NCI-H2227 (cell line): ENCODE results near the gene TIPARP.
"Not testable (repeated sequence)": the region's sequence is repeated elsewhere in the genome, so short reads cannot be mapped to it uniquely, and the experiment has no call there.

ENCODE experiments used
- DNase-seq: peaks from one replicate; lab custom pipeline; 2025; ENCODE audit not compliant: unreplicated experiment; lab: John Stamatoyannopoulos, UW

Gene TIPARP

DNA sequence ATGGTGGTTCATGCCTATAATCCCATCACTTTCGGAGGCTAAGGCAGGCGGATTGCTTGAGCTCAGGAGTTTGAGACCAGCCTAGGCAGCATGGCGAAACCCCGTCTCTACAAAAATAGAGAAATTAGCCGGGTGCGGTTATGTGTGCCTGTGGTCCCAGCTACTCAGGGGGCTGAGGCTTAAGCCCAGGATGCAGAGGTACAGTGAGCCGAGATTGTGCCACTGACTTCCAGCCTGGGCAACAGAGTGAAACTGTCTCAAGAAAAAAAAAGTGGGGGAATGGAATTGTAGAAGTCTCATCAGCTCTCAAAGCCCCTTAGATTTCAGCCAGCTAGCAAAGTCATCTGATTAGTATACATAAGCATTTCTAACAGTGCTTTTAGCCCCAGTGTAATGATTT is 33.2 kb downstream of the TIPARP start:
- DNase-seq, result no peak

DNA sequence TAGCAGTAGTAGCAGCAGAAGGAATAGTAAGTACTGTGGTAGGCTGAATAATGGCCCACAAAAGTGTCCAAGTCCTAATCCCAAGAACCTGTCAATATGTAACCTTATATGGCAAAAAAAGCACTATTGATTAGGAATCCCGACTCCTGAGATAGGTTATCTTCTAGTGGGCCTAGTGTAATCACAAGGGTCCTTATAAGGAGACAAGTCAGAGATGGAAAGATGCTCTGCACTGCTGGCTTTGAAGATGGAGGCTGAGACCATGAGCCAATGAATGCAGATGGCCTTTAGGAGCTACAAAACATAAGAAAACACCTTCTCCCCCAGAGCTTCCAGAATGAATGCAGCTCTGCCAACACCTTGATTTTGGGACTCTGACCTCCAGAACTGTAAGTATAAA is 36.0 kb downstream of the TIPARP start:
- DNase-seq, result no peak

DNA sequence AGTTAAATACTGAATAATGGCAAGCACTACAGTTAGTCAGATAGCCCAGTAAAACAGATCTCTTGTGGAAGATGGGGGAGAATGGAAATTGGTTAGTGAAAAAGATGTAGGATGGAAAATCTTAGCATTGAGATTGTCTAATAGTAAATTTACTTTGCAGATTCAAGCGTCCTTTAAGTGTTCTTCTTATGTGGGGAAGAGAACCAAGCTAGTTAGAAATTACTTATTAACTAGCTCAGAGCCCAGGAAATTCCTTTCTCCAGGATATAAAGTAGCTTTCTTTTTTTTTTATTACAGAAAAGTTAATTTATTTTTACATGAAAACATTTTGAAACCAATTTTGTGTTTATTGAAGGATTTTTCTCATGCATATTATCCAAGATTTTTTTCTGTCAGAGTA is 36.7 kb downstream of the TIPARP start:
- DNase-seq, result no peak

DNA sequence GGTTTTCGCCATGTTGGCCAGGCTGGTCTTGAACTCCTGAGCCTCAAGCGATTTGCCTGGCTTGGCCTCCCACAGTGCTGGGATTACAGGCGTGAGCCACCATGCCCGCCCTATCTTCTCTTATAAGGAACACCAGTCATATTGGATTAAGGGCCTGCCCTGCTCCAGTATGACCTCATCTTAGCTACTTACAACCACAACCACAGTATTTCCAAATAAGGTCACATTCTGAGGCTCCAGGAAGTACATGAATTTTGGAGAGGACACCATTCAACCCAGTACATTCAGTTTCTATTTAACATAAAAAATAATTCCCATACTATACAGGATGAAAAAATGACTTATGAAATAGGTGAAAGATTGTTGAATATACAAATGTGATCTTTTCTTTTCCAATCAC is 37.6 kb downstream of the TIPARP start:
- DNase-seq, result not testable (repeated sequence)

DNA sequence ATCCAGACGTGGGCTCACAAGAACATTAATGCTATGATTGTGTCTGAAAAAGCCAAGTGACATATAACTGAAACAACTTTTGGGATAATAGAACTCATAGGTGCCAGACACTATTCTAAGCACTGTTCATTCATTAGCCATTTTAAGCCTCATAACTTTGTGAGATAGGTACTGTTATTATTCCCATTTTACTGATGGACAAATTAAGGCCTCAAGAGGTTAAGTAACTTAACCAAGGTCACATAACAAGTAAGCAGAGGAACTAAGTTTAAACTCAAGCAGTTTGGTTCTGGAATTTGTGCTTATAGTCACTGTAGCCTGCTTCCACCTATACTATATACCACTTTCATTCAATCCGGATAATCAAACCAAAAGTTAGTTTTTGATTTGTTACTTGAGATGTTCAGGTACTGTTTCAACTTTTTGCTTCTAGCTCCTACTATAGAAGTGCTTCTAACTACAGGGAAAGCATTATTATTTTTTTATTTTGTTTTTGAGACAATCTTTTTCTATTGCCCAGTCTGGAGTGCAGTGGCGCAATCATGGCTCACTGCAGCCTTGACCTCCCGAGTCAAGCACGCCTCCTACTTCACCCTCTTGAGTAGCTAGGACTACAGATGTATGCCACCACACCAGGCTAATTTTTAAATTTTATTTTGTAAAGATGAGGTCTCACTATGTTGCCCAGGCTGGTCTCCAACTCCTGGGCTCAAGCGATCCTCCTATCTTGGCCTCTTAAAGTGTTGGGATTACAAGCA is 41.9 kb downstream of the TIPARP start:
- DNase-seq, result no peak

DNA sequence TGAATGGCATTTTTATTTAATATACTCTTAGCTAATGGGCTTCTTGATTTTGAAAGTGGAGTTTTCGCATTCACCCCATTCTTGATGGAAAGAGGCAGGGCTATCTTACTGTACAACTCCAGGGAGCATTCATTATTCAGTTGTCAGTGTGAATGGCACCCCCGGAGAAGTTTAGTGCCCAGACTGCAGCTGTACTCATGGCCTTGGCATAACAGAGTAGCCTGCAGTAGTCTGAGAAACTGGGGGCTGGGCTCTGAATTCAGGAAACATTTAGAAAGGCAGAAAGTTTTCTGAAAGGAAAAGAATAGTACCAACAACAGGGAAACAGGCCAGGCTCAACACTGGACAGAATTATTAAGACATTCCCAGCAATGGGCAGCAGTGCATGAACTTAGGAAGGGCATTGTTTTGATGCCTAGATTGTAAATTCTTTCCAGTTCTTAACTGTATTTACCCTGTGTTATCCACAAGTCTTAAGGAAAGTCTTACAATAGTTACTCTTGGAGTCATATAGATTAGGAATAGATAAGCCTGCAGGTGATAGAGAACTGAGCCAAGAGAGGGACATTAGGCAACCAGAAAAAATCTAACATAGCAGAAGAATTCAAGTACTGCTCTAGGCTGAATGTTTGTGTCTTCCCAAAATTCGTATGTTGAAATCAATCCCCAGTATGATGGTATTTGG is 44.4 kb downstream of the TIPARP start:
- no peak for DNase-seq

DNA sequence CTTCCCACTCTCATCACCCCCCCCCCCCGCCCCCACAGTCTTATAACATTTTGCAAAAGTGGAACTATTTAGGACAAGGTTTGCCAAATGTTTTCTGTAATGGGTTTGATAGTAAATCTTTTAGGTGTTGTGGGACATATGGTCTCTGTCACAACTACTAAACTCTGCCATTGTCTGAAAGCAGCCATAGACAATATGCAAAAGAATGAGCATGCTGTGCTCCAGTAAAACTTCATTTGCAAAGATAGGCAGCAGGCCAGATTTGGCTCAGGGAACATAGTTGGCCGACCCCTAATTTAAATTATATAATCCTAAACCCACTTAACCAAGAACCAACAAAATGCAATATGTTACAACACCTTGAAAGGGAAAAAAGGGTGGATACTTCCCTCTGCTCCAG is 46.4 kb downstream of the TIPARP start:
- DNase-seq, result no peak

DNA sequence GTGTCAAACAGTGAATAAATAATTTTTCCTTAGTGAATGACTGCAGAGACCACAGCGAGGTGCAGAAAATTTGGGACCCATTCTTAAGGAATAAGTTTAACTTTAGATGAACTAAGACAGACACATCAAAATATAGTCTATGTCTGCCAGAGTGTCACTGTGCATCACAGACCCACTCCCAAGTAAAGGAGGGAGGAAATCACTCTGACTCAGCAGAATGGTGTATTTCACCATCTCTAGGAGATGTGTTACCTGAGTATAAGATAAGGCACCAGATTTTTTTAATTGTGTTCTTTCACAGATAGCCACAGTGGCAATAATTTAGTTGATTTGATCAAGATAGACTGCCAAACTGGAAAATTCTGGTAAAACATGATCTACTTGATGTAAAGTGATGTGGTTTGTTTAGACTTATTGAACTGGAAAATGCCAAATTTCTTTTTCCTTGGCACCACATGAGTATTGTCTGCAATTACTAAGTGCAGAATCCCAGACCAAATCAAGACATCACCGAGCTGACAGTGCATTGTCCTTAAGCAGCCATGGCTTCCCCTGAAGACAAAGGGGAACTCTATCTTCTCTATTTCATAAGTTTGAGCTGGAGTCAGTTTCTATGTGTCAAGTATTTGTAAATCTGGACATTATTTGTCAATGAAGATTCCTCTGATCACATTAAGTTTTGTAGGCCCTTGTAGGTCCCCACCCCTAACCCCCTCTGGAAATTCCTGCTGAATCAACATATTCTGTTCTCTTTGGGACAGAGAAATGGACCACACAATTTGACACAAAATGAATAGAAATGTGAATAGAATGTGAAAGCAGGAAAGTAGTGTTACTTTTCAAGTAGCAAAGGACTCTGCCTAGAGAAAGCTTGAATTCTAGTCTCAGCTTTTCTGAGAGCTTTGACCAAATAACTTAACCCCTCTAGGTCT is 47.6 kb downstream of the TIPARP start:
- DNase-seq, result no peak

DNA sequence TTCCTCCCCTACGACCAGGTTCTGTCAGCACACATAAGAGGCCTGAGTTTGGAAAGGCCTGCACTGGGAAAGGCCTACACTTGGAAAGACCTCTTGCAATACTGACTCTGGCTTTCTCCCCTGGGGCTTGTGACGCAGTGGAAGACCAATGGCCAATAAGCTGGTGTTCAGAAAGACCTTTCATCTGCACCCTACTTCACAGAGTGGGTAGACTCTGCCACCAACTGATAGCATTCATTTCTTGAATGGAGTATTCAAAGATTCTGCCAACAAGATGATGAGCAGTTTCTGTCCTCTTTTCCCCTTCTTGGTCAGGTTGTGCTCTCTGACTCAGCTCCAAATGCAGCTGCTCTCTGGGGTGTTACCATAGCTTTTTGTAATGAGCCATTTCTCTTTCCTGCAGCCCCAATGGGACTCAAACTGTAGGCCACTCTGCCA is 48.8 kb downstream of the TIPARP start:
- DNase-seq, result no peak

DNA sequence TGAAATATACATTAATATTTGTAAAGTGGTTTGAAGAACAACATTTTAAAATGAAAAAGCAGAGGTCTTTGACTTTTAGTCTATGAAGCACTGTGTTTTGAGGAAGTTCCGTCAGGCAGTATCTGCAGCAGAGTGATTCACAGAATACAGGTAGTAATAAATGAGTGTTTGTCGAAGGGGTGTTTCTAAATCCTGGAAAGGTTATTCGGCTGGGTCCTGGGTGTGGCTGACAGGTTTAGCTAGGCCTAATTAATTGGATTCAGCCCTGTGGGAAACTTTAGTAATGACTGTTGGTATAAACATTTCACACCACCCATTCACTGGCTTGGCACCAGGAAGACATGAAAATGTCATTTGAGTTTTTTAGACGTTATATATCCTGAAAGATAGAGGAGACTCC is 51.3 kb downstream of the TIPARP start:
- DNase-seq, result no peak

DNA sequence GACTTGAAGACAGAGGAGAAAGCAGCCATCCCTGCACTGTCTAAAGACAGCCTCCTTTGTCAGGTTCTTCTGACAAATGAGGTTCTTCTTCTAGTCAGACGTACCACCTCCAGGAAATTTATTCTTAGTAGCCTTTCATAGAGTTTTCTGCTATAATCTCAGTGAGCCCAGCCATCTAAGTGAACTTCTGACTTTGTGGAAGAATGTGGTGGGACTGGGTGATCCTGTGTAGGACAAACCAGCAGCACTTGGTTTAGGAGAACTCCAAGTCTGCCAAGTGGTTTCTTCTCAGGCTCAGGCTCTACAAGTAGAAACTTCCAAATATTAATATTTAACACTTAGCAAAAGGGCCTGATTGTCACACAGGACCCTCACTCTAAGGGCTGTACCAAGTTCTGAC is 52.1 kb downstream of the TIPARP start:
- DNase-seq, result no peak

DNA sequence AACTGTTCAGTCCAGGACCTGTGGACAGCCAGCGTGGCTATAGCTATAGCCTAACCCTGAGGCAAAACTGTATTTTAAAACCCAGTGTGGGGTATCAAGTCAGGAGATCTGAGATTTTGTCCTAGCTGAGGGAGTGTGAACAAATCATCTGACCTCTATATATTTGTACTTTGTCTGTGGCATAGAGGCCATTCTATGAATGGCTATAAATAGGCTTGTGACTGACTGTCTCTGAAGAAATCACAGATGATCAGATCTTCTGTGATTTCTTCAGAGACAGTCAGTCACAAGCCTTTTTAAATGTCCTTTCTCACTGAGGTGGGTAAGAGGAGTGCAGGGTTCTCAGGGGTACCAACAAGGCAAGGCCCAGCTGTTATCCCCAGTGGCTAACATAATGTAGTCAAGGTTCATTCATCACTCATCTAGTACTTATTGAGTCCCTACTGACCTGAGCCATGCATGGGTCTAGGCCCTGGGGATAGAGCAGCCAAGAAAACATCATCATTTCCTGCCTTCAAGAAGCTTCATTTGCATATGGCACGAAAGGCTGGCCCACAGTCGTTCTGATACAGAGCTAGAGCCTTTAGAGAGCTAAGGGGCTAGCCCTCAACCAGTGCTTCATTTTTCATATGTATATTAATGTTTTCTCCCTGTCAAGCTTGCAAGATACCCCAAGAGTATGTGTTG is 53.3 kb downstream of the TIPARP start:
- DNase-seq, result no peak

DNA sequence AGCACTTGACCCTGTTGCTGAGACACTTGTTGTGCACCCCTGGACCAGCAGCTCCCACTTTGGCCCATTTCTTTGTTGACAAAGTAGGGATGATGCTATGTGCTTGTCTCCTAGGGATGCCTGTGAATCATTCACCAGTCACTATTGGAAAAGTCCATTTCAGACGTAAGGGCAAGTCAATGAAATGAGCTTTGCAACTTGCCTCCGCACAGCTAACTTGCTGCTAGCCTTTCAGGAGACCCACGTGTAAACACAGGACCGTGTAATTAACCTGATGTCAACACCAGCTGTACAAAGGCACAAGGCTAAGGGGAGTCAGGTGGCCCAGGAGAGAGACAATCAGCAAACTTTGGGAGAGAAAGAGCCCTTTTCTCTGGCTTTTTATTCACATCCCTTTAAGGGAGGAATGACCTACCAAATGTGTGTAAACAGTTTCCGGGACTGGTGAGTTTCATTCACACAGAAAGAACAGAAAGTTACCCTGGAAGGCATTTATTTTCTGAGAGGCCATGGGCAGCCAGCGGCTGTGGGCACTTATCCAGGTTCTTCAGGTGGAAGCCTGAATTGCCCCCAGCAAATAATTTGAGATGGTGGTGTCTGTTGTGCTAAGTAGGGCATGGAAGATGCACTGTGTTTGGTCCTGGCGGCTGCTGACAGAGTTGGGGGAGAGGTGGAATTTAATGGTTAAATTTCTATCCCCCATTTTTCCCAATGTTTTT is 54.0 kb downstream of the TIPARP start:
- DNase-seq, result no peak

DNA sequence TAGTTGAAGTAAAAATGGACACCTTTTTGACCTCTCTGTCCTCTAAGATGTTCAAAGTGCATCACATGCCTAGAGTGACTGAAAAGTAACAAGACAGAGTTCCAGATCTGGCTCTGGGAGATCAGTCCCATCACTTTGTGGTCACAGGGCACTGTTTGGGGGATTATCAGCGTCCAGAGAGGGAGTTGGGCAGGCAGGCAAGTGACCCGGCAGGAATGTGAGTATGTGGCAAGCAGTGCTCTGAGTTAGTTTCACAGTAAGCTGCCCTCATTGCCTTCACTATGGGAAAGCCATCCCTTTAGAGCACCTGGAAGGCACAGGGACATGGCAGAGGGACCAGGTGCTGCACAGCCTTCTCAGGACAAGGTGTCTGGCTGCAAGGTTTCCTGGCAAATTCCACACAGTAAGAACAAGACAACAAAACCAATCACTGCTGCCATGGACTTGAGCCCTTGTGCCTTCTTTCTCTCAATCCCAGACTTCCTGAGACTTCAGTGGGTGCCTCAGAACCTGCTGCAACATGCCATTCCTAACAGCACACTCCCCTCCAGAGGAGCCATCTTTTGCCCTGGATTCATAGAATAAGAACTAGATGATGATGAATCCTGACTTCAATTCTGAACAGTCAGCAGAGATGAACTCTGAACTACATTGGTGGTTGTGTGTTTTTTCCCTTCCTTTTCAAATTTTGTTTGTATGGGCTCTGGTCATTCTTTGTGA is 55.2 kb downstream of the TIPARP start:
- DNase-seq, result no peak

DNA sequence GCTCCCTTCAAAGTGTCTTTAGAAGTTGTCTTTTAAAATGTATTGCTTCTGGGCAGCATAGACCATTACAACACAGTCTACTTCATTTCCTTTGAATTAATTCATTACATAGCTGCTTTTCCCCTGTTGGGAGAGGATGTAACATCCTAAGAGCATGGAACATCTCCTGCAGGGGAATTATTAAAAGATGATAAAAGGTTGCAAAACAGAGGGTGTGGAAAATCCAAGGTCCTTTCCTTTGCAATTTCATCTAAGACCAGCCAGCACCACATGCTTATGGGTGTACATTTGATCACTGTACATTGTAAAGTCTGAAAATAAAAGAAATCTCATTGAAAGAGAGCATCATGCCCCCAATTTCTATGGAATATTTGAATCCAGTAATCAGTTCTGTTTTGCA is 57.4 kb downstream of the TIPARP start:
- no peak for DNase-seq

DNA sequence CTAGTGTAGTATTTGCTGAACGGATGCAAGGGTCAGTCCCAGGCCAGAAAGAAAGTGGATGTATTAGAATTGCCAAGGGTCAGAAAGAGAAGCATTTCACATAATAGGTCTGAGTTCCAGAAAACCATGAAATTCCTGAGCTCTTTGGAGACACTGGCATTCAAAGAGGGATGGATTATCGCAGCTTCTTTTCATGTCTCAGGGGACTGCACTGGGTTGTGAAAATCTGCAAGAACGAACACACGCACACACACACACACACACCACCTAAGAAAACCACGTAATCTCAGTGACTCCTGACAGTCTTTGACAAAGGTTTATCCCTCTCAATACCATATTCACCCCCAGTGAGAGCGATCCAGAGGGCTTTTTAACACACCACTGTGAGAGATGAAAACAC is 57.9 kb downstream of the TIPARP start:
- DNase-seq, result no peak

DNA sequence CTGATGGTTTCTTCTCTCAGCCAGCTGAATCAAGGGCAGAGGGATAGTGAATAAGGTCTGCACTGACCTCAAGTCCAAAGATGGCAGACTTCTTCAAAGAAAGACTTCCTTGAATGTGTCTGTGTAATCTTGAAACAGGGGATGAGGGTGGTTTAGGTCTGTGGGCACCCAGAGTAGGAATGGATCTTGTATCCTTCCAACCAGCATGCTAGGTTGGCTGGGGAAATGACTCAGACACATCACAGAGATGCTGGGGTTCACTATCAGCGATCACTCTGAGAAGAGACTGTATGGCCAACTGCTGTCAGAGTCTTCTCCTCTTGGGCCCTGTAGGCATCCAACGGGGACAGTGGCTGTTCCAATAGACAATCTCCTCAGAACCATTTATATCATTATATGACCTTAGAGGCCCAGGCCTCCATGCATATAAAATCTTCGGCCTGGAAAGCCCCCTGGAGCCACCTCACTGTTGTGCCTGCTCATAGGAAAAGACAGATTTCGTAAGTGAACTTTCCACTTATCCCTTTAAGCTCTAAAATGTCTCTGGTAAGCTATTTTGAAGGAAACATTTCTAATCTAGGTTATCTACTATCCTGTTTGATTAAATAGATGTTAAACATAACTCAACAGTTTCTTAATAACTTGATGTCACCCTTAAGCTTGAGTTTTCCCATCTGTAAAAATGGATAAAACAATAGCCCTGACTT is 58.5 kb downstream of the TIPARP start:
- DNase-seq, result no peak

DNA sequence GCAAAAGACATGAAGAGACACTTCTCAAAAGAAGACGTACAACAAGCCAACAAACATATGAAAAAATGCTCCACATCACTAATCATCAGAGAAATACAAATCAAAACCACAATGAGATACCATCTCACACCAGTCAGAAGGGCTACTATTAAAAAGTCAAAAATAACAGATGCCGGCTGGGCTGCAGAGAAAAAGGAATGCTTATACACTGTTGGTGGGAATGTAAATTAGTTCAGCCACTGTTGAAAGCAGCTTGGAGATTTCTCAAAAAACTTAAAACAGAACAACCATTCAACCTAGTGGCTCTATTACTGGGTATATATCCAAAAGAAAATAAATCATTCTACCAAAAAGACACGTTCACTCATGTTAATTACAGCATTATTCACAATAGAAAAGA is 60.3 kb downstream of the TIPARP start:
- not testable (repeated sequence) for DNase-seq

DNA sequence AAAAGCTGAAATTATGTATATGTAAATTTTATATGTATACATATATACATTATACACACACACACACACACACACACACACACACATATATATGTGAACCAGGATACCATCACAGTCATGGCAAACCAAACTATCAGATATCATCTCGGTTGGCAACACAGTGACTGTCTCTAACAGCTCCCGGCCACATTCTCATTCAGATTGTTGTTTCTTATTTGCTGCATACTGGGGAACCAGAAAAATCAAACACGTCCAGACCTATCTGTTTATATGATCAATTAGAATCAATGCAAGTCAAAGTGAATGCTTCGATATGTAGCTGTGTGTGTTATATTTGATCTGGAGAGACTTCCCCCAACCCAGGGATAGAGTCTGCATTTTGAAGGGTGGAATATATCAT is 61.1 kb downstream of the TIPARP start:
- DNase-seq, result no peak
